NCI-H748 (cell line): ENCODE data around the gene NEURL1B.
"Not testable (repeated sequence)": the region's sequence is repeated elsewhere in the genome, so short reads cannot be mapped to it uniquely, and the experiment has no call there.

Experiments
- DNase-seq: peaks from one replicate; lab custom pipeline; 2025; ENCODE audit not compliant: unreplicated experiment; lab: John Stamatoyannopoulos, UW

NEURL1B gene

GRCh38 chr5:172676914-172677475 lies 35.9 kb downstream of the NEURL1B start:
- DNase-seq, result no peak

- not testable (repeated sequence) for DNase-seq
Observed at GRCh38 chr5:172678362-172678874, 37.4 kb downstream of the NEURL1B start.

- peak; percentile 18 for DNase-seq
Observed at GRCh38 chr5:172678902-172679301, 37.8 kb downstream of the NEURL1B start.

- DNase-seq, result no peak
Observed at GRCh38 chr5:172679628-172680212, 38.7 kb downstream of the NEURL1B start.

GRCh38 chr5:172680921-172681320 lies 39.9 kb downstream of the NEURL1B start:
- no peak for DNase-seq

- no peak for DNase-seq
Observed at GRCh38 chr5:172681421-172681820, 40.4 kb downstream of the NEURL1B start.

- DNase-seq, result no peak
Observed at GRCh38 chr5:172683264-172683644, 42.2 kb downstream of the NEURL1B start.

GRCh38 chr5:172683645-172684471 lies 42.8 kb downstream of the NEURL1B start:
- no peak for DNase-seq

GRCh38 chr5:172685091-172685490 lies 44.0 kb downstream of the NEURL1B start:
- DNase-seq, result no peak

- no peak for DNase-seq
Observed at GRCh38 chr5:172686111-172686510, 45.0 kb downstream of the NEURL1B start.

GRCh38 chr5:172686539-172687390 lies 45.7 kb downstream of the NEURL1B start:
- DNase-seq, result no peak

GRCh38 chr5:172687940-172688339 lies 46.9 kb downstream of the NEURL1B start:
- DNase-seq, result no peak

- no peak for DNase-seq
Observed at GRCh38 chr5:172688349-172689217, 47.5 kb downstream of the NEURL1B start.

GRCh38 chr5:172689218-172689572 lies 48.1 kb downstream of the NEURL1B start:
- no peak for DNase-seq

GRCh38 chr5:172689801-172690200 lies 48.7 kb downstream of the NEURL1B start:
- no peak for DNase-seq

- no peak for DNase-seq
Observed at GRCh38 chr5:172690258-172691075, 49.4 kb downstream of the NEURL1B start.

GRCh38 chr5:172691886-172692285 lies 50.8 kb downstream of the NEURL1B start:
- DNase-seq, result no peak

GRCh38 chr5:172692451-172692850 lies 51.4 kb downstream of the NEURL1B start:
- no peak for DNase-seq

- no peak for DNase-seq
Observed at GRCh38 chr5:172692981-172693380, 51.9 kb downstream of the NEURL1B start.
